Keratinocyte (primary cell): ENCODE results near the gene AEN.

Source experiments
- CTCF ChIP-seq, 3 experiments: IDR thresholded peaks in 1 of 3; conservative IDR thresholded peaks in 1 of 3; optimal IDR thresholded peaks in 1 of 3; 2 replicates in 2 of 3; 3 replicates in 1 of 3; pipeline versions ENCODE3 to v1.5.1; 2011; ENCODE audit warnings: low read length in 3 of 3, mild to moderate bottlenecking in 3 of 3, moderate library complexity in 2 of 3, control low read depth in 1 of 3, inconsistent platforms in 1 of 3; ENCODE audit not compliant: insufficient read depth in 2 of 3; ENCODE audit errors: extremely low read depth in 1 of 3
- EZH2 ChIP-seq: IDR thresholded peaks from one replicate; pipeline ENCODE4 v1.6.1; 2012; ENCODE audit warnings: inconsistent platforms, mild to moderate bottlenecking, low read length, moderate library complexity

GRCh38 chr15:88651971-88652370 lies 30.8 kb downstream of the AEN start:
- TF ChIP-seq EZH2 (no peak), CTCF (optimal IDR thresholded peaks at IDR 0.05 in 1 of 3, IDR thresholded peaks at IDR 0.05 in 1 of 3, conservative IDR thresholded peaks at IDR 0.05 in 1 of 3; ENCODE audit: extremely low read depth in 1 of 3, insufficient read depth in 2 of 3, low read length in 3 of 3) (no peak)
